Inflammatory macrophage treated with lipopolysaccharide for 4 hours (primary cell): Measurements from ENCODE around the gene MCM8.

Experiments used
- DNase-seq: peaks from one replicate; pipeline ENCODE4 v3.0.0-alpha.2; 2020

The MCM8 gene

GRCh38 chr20:5947276-5947675 is 3.2 kb upstream of the MCM8 start:
- DNase-seq, result peak; percentile 96

DNA sequence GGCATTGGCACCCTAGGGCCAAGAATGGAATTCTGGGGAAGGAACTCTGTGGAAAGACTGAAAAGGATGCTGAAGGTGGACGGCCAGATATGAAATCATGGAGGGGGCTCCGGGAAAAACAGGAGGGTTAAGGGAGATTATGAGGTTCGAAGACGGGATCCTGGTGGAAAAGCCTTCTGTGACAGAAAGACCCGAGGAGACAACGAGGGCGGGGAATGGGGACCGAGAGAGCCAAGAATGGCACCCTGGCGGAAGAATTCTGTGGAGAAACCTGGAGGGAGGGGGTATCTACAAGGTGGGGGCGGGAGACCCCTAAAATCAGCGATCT is 545 bp upstream of the MCM8 start:
- no peak for DNase-seq

GRCh38 chr20:5967469-5967868 is 17.0 kb downstream of the MCM8 start:
- no peak for DNase-seq

GRCh38 chr20:5968462-5968861 is 18.0 kb downstream of the MCM8 start:
- no peak for DNase-seq

DNA sequence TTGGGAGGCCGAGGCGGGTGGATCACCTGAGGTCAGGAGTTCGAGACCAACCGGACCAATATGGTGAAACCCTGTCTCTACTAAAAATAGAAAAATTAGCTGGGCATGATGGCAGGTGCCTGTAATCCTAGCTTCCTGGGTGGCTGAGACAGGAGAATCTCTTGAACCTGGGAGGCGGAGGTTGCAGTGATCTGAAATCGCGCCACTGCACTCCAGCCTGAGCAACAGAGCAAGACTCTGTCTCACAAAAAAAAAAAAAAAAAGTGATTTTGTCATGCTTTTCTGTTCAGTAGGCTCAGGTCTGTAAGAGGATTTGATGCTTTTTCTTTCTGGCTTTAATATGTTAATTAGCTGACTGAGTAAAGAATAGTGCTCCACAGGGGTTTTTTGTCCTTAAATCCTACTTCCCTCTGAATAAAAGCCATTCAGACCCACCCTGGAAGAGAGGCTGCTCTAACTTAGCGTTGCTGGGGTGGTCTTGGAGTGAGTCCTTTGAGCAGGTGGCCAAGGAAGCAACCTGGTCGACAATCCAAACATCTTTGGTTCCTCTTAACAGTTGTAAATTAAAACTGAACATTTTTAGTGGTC is 19.0 kb downstream of the MCM8 start:
- DNase-seq, result no peak

DNA sequence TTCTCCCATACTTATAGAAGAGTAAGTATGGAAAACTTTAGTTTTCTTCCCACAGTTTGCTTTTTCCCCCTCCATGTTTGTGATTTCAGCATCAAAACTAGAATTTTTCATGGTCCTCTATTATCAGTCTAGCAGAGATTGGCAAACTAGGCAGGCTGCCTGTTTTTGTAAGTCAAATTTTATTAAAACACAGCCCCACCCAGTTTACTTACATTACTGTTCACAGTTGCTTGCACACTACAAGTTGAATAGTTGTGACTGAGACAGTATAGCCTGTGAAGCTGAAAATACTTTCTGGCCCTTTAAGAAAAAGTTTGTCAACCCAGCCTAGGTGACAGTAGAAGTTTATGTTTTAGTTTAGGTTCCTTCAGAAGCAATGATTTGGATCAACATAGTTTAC is 19.5 kb downstream of the MCM8 start:
- DNase-seq, result no peak

DNA sequence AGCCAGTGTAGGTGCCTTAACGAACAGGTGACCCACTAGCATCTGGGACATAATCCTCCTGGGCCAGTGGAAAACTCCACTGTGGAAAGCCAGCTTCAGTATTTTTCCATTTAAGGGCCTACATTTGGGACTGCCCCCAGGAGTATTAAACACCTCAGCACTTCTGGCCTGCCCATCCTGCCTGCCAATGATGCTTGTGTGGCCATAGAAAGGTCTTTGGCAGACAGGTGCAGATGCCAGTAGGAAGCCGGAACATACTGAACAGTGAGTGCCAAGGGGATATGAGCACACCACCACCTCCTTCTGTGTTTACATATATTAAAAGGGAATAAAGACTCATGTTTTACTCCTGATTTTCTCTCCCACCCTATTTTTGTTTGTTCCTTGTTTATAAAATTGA is 19.9 kb downstream of the MCM8 start:
- DNase-seq, result no peak

- no peak for DNase-seq
Observed at GRCh38 chr20:5971203-5971602, 20.8 kb downstream of the MCM8 start.

- no peak for DNase-seq
Observed at GRCh38 chr20:5973172-5973571, 22.7 kb downstream of the MCM8 start.

DNA sequence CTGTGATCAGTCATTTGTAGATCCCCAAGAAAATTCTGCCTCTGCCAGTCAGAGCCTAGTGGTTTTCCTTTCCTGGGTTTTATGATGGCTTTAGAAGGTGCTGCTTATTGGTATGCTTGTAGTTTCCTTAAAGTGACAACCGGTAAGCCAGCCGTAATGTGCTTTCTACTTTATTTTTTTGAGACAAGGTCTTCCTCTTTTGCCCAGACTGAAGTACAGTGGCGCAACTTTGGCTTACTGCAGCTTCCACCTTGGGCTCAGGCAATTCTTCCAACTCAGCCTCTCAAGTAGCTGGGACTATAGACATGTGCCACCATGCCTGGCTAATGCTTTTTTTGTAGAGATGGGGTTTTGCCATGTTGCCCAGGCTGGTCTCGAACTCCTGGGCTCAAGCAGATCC is 23.5 kb downstream of the MCM8 start:
- peak; percentile 32 for DNase-seq

GRCh38 chr20:5974531-5974930 is 24.1 kb downstream of the MCM8 start:
- DNase-seq, result no peak

DNA sequence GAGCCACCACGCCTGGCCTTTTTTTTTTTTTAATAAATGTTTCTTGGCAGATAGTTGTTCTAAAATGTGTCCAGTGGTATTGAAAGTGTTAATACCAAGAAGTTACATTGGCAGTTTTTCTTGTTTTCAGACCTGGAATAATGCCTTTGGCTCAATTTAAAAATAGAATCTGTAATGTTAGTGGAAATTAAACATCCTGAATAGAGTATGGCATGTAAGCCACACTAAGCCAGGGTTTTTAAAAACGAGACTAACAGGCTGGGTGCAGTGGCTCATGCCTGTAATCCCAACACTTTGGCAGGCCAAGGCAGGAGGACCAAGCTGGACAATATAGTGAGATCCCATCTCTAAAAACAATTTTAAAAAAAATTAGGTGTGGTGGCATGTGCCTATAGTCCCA is 25.3 kb downstream of the MCM8 start:
- DNase-seq, result no peak

DNA sequence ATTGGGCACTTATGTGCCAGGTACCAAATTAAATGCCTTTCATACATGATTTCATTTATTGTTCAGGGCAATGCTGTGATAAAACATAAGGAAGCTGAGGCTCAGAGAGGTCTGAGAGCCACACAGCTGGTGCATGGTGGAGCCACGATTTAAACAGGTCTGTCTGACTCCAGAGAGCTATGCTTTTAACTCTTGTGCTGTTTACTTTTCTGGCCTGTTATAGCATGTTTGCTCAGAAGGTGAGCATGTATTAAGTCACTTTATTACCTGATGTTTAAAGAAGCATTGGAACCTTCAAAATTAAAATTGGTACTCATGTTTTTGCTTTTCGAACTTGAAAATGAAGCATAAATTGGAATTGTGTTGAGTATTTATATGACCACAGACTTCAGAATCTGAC is 26.8 kb downstream of the MCM8 start:
- no peak for DNase-seq

DNA sequence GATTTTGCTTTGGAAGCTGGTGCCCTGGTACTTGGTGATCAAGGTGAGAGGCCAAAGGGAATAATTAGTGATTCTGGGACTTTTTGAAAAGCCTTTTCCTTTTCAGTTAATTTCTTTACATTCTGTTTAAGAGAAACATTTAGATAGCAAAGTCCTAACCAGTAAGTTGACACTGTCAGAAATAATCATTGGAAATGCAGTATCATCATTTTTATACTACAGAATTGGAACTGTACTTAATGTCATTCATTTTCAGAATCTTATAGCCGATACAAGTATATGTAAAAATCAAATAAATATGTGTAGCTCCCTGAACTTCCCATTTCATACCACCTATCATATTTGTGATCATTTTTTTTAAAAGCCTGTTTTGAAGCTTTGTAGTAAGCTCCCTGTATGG is 27.5 kb downstream of the MCM8 start:
- no peak for DNase-seq

DNA sequence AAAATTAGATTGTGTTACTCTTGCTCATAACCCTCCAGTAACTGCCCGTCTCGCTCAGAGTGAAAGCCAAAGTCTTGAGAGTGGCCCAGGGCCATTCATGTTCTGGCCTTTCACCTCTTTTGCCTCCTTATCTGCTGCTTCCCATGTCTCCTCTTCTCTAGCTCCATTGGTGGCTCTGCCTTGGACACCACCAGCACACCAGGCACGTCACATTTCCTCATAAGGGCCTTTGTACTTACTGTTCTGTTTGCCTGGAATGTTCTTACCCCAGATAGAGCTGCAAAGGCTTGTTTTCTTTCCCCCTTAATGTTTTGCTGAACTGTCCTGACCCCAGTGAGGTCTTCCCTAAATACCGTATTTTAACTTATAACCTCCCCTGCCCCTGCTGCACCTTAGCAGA is 29.3 kb downstream of the MCM8 start:
- no peak for DNase-seq

GRCh38 chr20:5980720-5981538 is 30.5 kb downstream of the MCM8 start:
- DNase-seq, result no peak

- no peak for DNase-seq
Observed at GRCh38 chr20:5987383-5987782, 36.9 kb downstream of the MCM8 start.

GRCh38 chr20:5989539-5989938 is 39.1 kb downstream of the MCM8 start:
- DNase-seq, result no peak

- DNase-seq, result no peak
Observed at GRCh38 chr20:5990946-5991345, 40.5 kb downstream of the MCM8 start.

GRCh38 chr20:5991623-5992441 is 41.4 kb downstream of the MCM8 start:
- DNase-seq, result no peak

- DNase-seq, result no peak
Observed at GRCh38 chr20:5996765-5997164, 46.3 kb downstream of the MCM8 start.

- DNase-seq, result no peak
Observed at GRCh38 chr20:5999783-6000182, 49.3 kb downstream of the MCM8 start.

DNA sequence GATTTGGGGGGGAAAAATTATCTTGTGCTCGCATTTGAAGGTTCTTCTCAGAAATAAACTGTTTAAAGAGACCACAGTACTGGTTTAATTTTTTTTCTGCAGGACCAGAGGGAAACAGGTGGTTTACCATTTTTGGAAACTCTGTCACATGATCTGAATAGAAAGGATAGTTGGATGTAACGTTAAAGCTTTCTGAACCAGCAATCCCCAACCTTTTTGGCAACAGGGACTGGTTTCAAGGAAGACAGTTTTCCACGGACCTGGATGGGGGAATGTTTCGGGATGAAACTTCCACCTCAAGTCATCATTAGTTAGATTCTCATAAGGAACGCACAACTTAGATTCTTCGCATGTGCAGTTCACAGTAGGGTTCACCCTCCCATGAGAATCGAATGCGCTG is 50.4 kb downstream of the MCM8 start:
- no peak for DNase-seq

DNA sequence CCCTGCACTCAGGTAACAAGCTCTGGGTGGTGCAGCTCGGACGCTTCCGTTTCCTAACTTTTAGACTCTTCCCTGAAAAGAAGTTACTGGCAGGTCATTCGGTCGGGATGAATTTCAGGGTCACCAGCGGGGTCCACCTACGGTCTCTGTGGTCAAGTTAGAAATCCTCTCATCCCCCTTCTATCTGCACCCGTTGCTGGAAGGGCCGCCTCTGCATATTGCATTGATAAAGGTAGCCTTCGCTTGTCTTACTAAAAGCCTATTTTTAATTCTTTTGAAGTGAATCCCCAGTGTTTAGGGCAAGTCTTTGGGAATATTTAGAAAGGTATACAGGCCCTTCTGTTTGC is 56.1 kb downstream of the MCM8 start:
- DNase-seq, result no peak
